K562 (cell line): ENCODE data around the gene ING1. TPM values are rescaled to one million over a fixed set of nuclear protein-coding genes. Genes with fewer than 3 reads are reported as not detected.

Experiments
- E2F1 ChIP-seq: sonication (generic); formaldehyde crosslinking; IDR thresholded peaks from 2 replicates; pipeline ENCODE4 v1.8.1; 2023; ENCODE audit warnings: mild to moderate bottlenecking, missing genetic modification reagents, moderate library complexity
- FOSL1 ChIP-seq: fragments of 200-800 bp; sonication (Bioruptor generic); conservative IDR thresholded peaks from 2 replicates; pipeline ENCODE4 v1.6.1; 2016; ENCODE audit warnings: missing genetic modification characterization, missing compliant biosample characterization
- FUS ChIP-seq: fragments of 200-400 bp; formaldehyde crosslinking; optimal IDR thresholded peaks from 2 replicates; pipeline ENCODE3; 2017; ENCODE audit warnings: low read depth, low read length
- HDAC8 ChIP-seq: fragments of 450-650 bp; IDR thresholded peaks from 2 replicates; pipeline ENCODE4 v1.6.1; 2016; ENCODE audit warnings: mild to moderate bottlenecking, missing genetic modification characterization, moderate library complexity, missing compliant biosample characterization
- MTA3 ChIP-seq: fragments of 450-650 bp; formaldehyde crosslinking; IDR thresholded peaks from 2 replicates; pipeline ENCODE4 v1.6.1; 2017; ENCODE audit warnings: mild to moderate bottlenecking, borderline replicate concordance
- NFIC ChIP-seq: fragments of 450-650 bp; IDR thresholded peaks from 2 replicates; pipeline ENCODE4 v1.6.1; 2017; ENCODE audit warnings: mild to moderate bottlenecking, inconsistent platforms
- PHF8 ChIP-seq: fragments of 200-600 bp; sonication (generic); IDR thresholded peaks from 2 replicates; pipeline ENCODE4 v1.6.1; 2012; ENCODE audit warnings: mixed run types, mild to moderate bottlenecking, inconsistent platforms, low read length, moderate library complexity, borderline replicate concordance
- RBM14 ChIP-seq: fragments of 200-400 bp; formaldehyde crosslinking; IDR thresholded peaks from 2 replicates; pipeline ENCODE4 v1.6.1; 2018; ENCODE audit warnings: low read depth, mild to moderate bottlenecking, low read length, moderate library complexity, borderline replicate concordance; ENCODE audit not compliant: insufficient read depth
- SMARCA4 ChIP-seq: fragments of 450-650 bp; IDR thresholded peaks from 2 replicates; pipeline ENCODE4 v1.6.1; 2016
- SUPT5H ChIP-seq: fragments of 450-650 bp; IDR thresholded peaks from 2 replicates; pipeline ENCODE4 v1.6.1; 2016
- THRB ChIP-seq: fragments of 450-650 bp; formaldehyde crosslinking; conservative IDR thresholded peaks from 2 replicates; pipeline ENCODE4 v1.4.0; 2022; ENCODE audit warnings: mild to moderate bottlenecking, missing genetic modification characterization
- VEZF1 ChIP-seq: fragments of 200-800 bp; sonication (Bioruptor generic); IDR thresholded peaks from 2 replicates; pipeline ENCODE4 v1.6.1; 2017; ENCODE audit warnings: missing genetic modification characterization, missing compliant biosample characterization
- ZBTB2 ChIP-seq: fragments of 450-650 bp; IDR thresholded peaks from 2 replicates; pipeline ENCODE4 v1.6.1; 2016; ENCODE audit warnings: antibody characterized with exemption
- ZMIZ1 ChIP-seq, 2 experiments: fragments of 150-350 bp in 1 of 2; IDR thresholded peaks; 2 replicates each; pipeline ENCODE4 v1.6.1; 2012 to 2016; ENCODE audit warnings: low read depth in 2 of 2, low read length in 2 of 2, mild to moderate bottlenecking in 1 of 2, moderate library complexity in 1 of 2
- ZNF263 ChIP-seq: sonication (generic); formaldehyde crosslinking; IDR thresholded peaks from 2 replicates; pipeline ENCODE4 v1.8.0; 2022; ENCODE audit warnings: mild to moderate bottlenecking, missing genetic modification reagents, borderline replicate concordance
- ZNF431 ChIP-seq: sonication (generic); formaldehyde crosslinking; IDR thresholded peaks from 2 replicates; pipeline ENCODE4 v1.8.0; 2022; ENCODE audit warnings: mild to moderate bottlenecking, missing genetic modification reagents
- ZNF668 ChIP-seq: fragments of 250-450 bp; sonication (Bioruptor Pico); IDR thresholded peaks from 2 replicates; pipeline ENCODE4 v1.8.0; 2022; ENCODE audit warnings: mild to moderate bottlenecking, inconsistent platforms
- polyA plus RNA-seq, 8 experiments: library from polyadenylated mRNA; depleted of rRNA in 4 of 8; stranded (reverse) in 5 of 8; unstranded in 3 of 8; fragments of >200 nt; fragmentation: Nextera tagmentation in 2 of 8; fragmentation: Illumina TruSeq in 1 of 8; extraction: Ambion mirVana in 2 of 8; extraction: Trizol in 1 of 8; gene quantifications; 2 replicates each; pipeline versions ENCODE4 v1.2.1 to v1.2.3, GENCODE V29; 2011 to 2014; ENCODE audit warnings: inconsistent platforms in 1 of 8, missing spikeins in 1 of 8
- total RNA-seq, 7 experiments: library from RNA; depleted of rRNA in 6 of 7; stranded (reverse); fragments of >200 nt in 6 of 7; fragmentation: Illumina TruSeq in 2 of 7; extraction: Trizol in 2 of 7; gene quantifications; 2 replicates each; pipeline versions ENCODE4 v1.2.1 to v1.2.3, GENCODE V29; 2011 to 2021; ENCODE audit warnings: low replicate concordance in 1 of 7

ING1 gene
- total and polyA plus RNA-seq, 9 of the 15 experiments (the other 6 are each of a cell fraction or from before 2014, with no cell fraction given): 1.0 to 20.1 (median 8.2) TPM

GRCh38 chr13:110712849-110713641 is 455 bp upstream of the ING1 start (continued):
- TF ChIP-seq VEZF1 (CRISPR knock-in tag) (peak; percentile 88), RBM14 (0 out of 2 replicates have a peak, but pooled peaks have one; percentile 71), ZBTB2 (peak; percentile 98), SUPT5H (peak; percentile 99), ZNF431 (no peak), FOSL1 (0 out of 2 replicates have a peak, but pooled peaks have one; percentile 51), ZNF263 (CRISPR knock-in tag) (no peak; the same call in 1 of the 2 replicates), ZNF668 (CRISPR knock-in tag) (0 out of 2 replicates have a peak, but pooled peaks have one; percentile 20), FUS (no peak), MTA3 (peak; percentile 99), E2F1 (CRISPR knock-in tag) (no peak), SMARCA4 (no peak), THRB (0 out of 2 replicates have a peak, but pooled peaks have one; percentile 62), ZMIZ1 (IDR thresholded peaks at IDR 0.05; ENCODE audit: low read depth in 2 of 2, low read length in 2 of 2) (peak in 1 of 2 experiments; percentile 68; a peak in 1 of 4 replicates), HDAC8 (tag) (no peak), NFIC (peak; percentile 23; the same call in 1 of the 2 replicates), PHF8 (peak; percentile 71)
